NB4 (cell line): ENCODE measurements around the gene CPLX1.

Experiments
- POLR2A ChIP-seq: IDR thresholded peaks from 2 replicates; pipeline ENCODE4 v1.6.1; 2011; ENCODE audit warnings: mild to moderate bottlenecking; ENCODE audit not compliant: insufficient read length; ENCODE audit errors: extremely low read depth
- TF ChIP-seq, protein P1 (sequence below): IDR thresholded peaks from one replicate; pipeline ENCODE4 v1.5.1; 2012; ENCODE audit warnings: low read depth, low read length
- TF ChIP-seq, protein P2 (sequence below): IDR thresholded peaks from 2 replicates; pipeline ENCODE4 v1.6.1; 2011; ENCODE audit warnings: low read depth, low read length

DNA sequence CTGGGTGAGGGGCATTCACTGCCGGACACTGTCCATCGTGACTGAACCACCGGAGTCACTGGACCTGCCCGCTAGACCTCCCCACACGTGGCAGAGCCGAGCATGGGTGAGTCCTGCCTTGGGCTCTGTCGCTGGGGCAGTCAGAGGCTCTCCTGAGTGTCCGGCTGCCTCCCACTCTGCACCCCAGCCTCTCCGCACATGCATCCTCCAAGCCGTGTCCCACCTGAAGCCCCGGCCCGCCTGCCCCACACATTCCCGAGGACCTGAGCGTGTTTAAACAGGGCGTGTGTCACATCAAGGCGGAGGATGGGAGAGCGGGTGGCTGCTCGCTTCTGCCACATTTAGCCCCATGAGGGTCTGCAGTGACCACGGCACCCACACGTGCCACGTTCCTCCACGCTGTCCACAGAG is 4.7 kb downstream of the CPLX1 start:
- TF ChIP-seq, protein P1, sequence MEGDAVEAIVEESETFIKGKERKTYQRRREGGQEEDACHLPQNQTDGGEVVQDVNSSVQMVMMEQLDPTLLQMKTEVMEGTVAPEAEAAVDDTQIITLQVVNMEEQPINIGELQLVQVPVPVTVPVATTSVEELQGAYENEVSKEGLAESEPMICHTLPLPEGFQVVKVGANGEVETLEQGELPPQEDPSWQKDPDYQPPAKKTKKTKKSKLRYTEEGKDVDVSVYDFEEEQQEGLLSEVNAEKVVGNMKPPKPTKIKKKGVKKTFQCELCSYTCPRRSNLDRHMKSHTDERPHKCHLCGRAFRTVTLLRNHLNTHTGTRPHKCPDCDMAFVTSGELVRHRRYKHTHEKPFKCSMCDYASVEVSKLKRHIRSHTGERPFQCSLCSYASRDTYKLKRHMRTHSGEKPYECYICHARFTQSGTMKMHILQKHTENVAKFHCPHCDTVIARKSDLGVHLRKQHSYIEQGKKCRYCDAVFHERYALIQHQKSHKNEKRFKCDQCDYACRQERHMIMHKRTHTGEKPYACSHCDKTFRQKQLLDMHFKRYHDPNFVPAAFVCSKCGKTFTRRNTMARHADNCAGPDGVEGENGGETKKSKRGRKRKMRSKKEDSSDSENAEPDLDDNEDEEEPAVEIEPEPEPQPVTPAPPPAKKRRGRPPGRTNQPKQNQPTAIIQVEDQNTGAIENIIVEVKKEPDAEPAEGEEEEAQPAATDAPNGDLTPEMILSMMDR: no peak
- TF ChIP-seq POLR2A: no peak
- TF ChIP-seq, protein P2, sequence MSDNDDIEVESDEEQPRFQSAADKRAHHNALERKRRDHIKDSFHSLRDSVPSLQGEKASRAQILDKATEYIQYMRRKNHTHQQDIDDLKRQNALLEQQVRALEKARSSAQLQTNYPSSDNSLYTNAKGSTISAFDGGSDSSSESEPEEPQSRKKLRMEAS: no peak
